ENCODE results near the gene GPC6.

GPC6 gene

DNA sequence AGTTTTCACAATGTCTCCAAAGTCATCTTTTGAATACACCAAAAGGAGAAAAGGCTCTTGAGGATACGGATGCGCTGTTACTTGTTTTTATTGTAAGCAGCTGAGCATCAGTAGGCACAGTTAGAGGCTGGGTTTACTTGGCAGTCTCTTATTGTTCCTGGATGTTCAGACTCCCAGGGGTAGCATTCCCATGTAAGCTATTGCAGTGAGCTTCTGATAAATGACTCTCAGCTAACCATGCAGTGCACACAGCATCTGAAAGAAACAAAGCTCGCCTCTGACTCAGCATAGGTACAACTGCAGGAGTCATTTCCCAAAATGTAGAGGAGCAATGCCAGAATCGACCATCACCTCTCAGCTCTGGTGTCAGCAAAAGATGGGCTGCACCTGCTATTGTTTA, 1168.1 kb downstream of the GPC6 start:
- H3K4me3 ChIP-seq (ENCODE audit: low read depth, low read length): no peak overlapping the region
- TF ChIP-seq, protein P1, sequence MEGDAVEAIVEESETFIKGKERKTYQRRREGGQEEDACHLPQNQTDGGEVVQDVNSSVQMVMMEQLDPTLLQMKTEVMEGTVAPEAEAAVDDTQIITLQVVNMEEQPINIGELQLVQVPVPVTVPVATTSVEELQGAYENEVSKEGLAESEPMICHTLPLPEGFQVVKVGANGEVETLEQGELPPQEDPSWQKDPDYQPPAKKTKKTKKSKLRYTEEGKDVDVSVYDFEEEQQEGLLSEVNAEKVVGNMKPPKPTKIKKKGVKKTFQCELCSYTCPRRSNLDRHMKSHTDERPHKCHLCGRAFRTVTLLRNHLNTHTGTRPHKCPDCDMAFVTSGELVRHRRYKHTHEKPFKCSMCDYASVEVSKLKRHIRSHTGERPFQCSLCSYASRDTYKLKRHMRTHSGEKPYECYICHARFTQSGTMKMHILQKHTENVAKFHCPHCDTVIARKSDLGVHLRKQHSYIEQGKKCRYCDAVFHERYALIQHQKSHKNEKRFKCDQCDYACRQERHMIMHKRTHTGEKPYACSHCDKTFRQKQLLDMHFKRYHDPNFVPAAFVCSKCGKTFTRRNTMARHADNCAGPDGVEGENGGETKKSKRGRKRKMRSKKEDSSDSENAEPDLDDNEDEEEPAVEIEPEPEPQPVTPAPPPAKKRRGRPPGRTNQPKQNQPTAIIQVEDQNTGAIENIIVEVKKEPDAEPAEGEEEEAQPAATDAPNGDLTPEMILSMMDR (IDR thresholded peaks at IDR 0.05; ENCODE audit: low read depth, low read length): no peak
- TF ChIP-seq, protein P2, sequence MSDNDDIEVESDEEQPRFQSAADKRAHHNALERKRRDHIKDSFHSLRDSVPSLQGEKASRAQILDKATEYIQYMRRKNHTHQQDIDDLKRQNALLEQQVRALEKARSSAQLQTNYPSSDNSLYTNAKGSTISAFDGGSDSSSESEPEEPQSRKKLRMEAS (IDR thresholded peaks at IDR 0.05; ENCODE audit: low read depth, low read length): no peak
- TF ChIP-seq POLR2A (IDR thresholded peaks at IDR 0.05; ENCODE audit: extremely low read depth, insufficient read length) (no peak), MYC (IDR thresholded peaks at IDR 0.05; ENCODE audit: low read depth, low read length) (no peak)
- no peak for DNase-seq (ENCODE audit: low read depth)

DNA sequence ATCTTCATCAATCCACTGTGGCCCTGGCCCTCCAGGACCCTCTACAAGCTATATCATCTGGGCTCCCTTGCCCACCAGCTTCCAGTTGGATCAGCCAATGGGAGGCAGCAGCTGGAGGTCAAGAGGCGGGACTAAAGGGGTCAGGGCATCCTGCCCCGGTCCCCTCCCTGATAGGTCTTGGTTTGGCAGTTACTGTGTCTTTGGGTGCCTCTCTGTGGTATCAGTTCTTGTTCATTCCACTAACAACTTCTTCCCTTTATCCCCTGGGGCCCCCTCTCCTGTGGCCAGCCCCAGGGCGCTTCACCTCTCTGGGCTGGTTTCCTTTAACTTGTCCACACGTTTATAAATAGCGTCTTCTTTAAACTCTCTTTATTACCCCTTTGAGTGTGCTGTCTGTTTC, 1169.3 kb downstream of the GPC6 start:
- TF ChIP-seq, protein P1 (IDR thresholded peaks at IDR 0.05; ENCODE audit: low read depth, low read length): no peak
- no peak for TF ChIP-seq POLR2A (IDR thresholded peaks at IDR 0.05; ENCODE audit: extremely low read depth, insufficient read length)
- no peak for TF ChIP-seq MYC (IDR thresholded peaks at IDR 0.05; ENCODE audit: low read depth, low read length)
- TF ChIP-seq, protein P2 (IDR thresholded peaks at IDR 0.05; ENCODE audit: low read depth, low read length): no peak
- DNase-seq (ENCODE audit: low read depth): no peak
- no peak overlapping the region for H3K4me3 ChIP-seq (ENCODE audit: low read depth, low read length)

DNA sequence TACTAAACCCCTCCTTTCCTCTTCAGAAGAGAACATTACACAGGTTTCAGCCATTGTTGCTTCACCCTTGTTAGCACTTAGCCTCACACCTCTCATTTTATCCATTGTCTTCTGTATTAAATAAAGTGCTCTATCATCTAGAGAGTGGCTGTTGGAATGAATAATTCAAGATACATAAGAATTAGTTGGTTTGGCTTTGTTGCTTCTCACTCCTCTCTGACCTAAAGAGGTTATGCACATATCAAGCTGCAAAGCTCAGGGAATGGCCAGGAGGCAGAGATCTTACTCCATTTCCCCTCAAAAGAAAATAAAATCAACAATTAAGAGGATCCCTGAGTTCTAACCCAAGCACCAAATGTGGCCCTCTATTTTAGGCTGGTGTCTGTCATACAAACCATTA, 1173.2 kb downstream of the GPC6 start:
- no peak for TF ChIP-seq POLR2A (IDR thresholded peaks at IDR 0.05; ENCODE audit: extremely low read depth, insufficient read length)
- TF ChIP-seq, protein P1 (IDR thresholded peaks at IDR 0.05; ENCODE audit: low read depth, low read length): no peak
- TF ChIP-seq MYC (IDR thresholded peaks at IDR 0.05; ENCODE audit: low read depth, low read length): no peak
- TF ChIP-seq, protein P2 (IDR thresholded peaks at IDR 0.05; ENCODE audit: low read depth, low read length): no peak
- H3K4me3 ChIP-seq (ENCODE audit: low read depth, low read length): no peak overlapping the region
- DNase-seq (ENCODE audit: low read depth): no peak

DNA sequence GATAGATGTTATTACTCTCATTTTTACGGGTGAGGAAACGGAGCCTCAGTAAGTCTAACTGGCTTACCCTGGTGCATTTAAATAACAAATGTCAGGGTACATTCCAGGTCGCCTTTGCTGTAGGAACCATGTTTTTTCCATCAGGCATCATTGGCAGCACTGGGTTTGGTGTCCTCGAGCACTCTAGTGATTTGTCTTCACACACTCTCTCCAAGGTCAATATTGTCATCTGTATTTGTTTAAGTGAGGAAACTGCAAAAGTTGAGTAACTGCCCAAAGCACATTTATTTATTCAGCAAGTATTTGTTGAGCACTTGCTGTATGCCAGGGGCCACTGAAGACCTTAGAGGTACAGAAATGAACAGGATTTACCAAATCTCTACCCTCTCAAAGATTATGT, 1174.3 kb downstream of the GPC6 start:
- TF ChIP-seq MYC (IDR thresholded peaks at IDR 0.05; ENCODE audit: low read depth, low read length): no peak
- TF ChIP-seq, protein P1 (IDR thresholded peaks at IDR 0.05; ENCODE audit: low read depth, low read length): no peak
- TF ChIP-seq, protein P2 (IDR thresholded peaks at IDR 0.05; ENCODE audit: low read depth, low read length): no peak
- TF ChIP-seq POLR2A (IDR thresholded peaks at IDR 0.05; ENCODE audit: extremely low read depth, insufficient read length): no peak
- no peak for DNase-seq (ENCODE audit: low read depth)
- no peak overlapping the region for H3K4me3 ChIP-seq (ENCODE audit: low read depth, low read length)

DNA sequence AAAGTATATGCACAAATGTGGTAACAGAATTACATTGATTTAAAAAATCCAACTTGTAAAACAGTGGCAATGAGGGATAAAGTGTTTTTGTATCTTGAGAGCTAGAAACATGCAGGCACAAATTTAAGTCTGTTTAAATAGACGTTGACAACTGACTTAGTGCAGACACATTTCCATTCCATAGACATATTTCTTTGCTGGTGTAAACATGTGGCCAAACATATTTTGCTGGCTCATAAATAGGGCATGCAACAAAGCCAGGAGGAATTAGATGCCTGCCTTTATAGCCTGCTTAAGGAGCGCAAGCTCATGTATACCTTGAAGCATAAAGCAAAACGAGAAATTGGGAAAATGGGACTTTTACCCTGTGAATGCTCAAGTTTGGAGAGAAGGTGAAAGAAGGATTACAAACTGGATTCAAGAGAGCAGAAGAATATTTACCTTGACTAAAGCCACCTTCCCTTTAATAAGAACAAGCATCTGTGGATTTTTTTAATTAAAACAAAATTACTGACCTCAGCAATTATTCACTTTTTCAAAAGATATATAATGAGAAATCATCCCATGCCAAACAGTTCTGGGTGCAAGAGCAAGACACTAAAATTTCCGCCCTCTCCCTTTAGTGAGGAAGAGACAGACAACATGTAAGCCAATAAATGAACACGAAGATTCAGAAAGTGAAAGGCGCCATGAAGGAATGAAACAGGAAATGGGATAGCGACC, 1181.9 kb downstream of the GPC6 start:
- H3K4me3 ChIP-seq (ENCODE audit: low read depth, low read length): no peak overlapping the region
- no peak for DNase-seq (ENCODE audit: low read depth)
- TF ChIP-seq, protein P2 (IDR thresholded peaks at IDR 0.05; ENCODE audit: low read depth, low read length): no peak
- TF ChIP-seq POLR2A (IDR thresholded peaks at IDR 0.05; ENCODE audit: extremely low read depth, insufficient read length): no peak
- TF ChIP-seq, protein P1 (IDR thresholded peaks at IDR 0.05; ENCODE audit: low read depth, low read length): no peak
- no peak for TF ChIP-seq MYC (IDR thresholded peaks at IDR 0.05; ENCODE audit: low read depth, low read length)

Measured in NB4 (cell line).